Medulla oblongata (tissue), 1 donor: Measurements from ENCODE around the gene ARHGAP10.
"Not testable (repeated sequence)": the region's sequence is repeated elsewhere in the genome, so short reads cannot be mapped to it uniquely, and the experiment has no call there.

ENCODE experiments used
- DNase-seq: peaks from one replicate; pipeline ENCODE4 v3.0.0-alpha.2; 2015; ENCODE audit errors: extremely low spot score

ARHGAP10 gene

DNA sequence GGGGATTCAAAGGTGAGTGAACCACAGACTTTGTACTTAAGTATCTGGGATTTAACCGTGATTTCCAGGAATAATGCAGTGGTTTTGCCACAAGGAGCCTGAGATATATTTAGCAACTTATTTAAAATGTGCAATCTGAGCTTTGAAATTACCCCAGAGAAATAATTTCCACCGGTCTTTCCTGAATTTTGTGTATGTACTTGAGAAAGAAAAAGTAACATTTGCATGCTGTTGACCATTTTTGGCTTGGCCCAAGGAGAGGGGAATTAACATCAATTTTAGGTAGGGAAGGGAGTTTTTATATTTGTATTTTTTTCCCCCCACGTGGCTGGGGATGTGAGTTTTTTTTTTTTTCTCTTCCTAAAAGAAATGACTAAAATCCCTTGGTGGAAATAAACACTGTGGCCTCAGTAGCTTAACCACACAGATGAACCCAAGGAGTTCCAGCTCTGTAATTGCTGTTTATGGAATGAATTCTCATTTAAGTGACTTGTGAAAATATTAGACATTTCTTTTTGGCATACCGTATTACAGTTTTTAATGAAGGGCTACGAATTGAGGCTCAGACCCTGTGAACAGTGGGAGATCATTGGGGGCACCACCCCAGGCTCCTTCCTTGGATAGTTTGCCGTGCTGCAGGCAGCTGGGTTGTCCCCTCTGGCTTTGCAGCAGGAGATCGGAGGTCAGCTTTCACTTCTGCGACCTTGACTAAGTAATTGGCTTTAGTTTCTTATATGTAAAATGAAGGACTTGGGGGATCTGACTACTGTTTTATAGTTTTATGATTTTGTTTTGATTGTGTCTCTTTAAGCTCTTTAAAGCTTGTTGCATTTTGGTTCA is 116.1 kb downstream of the ARHGAP10 start:
- no peak for DNase-seq

GRCh38 chr4:147848634-147849033 is 116.7 kb downstream of the ARHGAP10 start:
- no peak for DNase-seq

- DNase-seq, result no peak
Measured at GRCh38 chr4:147851135-147851534, 119.2 kb downstream of the ARHGAP10 start.

DNA sequence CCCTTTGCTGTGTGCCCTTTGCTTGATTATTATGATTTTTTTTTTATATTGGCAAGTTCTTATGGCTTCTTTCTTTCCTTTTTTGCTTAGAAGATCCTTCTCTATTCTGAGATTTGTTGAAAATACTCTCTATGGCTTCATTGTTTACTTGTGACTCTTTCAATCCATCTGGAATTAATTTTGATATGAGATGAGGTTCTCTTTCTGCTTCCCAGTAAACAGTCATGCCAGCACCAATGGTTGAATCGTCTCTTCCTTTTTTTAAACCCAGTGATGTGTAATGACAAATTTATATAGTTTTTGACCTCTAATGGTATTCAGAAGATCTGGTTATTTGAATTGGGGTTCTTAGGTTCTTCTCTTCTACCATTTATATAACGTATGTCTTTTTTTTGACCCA is 121.8 kb downstream of the ARHGAP10 start:
- no peak for DNase-seq

- DNase-seq, result no peak
Measured at GRCh38 chr4:147854154-147854553, 122.3 kb downstream of the ARHGAP10 start.

DNA sequence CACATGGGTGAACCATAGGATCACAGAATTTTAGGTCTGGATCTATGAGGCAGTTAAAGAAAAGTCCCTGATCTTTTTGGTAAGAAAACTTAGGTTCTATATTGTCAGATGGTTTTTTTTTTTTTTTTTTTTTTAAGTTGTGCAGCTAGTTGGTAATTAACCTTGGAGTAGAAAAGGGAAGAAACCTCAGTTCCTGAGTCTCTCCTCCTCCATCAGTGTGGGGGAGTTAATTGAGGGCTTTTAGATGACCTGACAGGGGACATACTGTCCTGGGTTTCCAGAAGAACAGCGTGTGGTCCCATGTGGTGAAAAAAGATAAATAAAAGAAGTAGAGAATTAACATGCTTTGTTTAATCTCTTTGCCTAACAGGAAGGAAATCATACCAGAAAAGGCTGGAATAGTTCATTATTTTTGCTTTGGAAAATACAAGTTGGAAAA is 123.7 kb downstream of the ARHGAP10 start:
- DNase-seq, result no peak

- peak; percentile 47 for DNase-seq
Measured at GRCh38 chr4:147860960-147861359, 129.1 kb downstream of the ARHGAP10 start.

DNA sequence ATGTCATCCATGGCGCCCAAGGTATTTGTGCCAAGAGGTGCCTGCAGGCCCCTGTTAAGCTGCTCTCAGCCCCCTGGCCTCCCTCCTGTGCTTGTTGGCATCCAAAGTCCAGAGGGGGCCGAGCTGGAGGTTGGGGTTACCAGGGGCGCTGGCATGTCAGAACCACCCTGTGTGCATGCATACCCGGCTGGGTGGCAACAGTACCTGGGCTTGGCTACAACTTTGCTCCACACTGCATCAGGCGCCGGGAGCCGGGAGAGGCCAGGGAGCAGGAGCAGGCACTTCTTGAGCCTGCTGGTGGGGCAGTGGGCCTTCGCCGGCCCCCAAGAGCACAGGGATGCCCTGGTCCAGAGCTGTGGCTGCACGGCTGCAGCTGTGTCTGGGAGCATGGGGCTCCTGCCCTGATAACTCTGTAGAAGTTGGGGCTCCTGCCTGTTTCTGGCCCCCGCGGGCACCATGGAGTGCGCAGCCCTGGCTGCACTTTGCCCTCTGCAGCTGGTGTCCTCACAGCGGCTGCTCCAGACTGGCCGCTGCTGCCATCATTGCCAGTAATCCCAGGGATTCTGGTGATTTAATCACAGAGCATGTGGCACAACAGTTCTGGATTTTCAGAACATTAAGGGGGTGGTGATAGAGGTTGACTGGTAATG is 130.3 kb downstream of the ARHGAP10 start:
- DNase-seq, result no peak

DNA sequence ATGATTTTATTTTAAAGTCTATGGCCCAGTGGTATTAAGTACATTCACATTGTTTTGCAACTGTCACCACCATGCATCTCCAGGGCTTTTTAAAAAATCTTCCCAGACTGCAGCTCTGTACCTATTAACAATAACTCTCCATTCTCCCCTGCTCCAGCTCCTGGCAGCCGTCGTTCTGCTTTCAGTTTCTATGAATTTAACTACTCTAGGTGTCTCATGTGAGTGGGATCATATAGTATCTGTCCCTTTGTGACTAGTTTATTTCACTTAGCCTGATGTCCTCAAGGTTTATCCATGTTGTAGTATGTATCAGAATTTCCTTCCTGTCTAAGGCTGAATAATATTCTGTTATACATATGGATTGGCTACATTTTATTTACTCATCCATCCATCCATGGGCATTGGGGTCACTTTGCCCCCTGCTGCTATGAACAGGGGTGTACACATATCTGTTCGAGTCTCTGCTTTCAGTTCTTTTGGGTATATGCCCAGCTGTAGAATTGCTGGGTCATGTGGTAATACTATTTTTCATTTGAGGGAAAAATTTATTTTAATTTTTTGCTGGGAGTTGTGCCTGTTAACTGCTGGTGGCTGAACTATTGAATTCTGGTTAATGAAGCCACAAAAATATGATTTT is 131.3 kb downstream of the ARHGAP10 start:
- DNase-seq, result no peak

DNA sequence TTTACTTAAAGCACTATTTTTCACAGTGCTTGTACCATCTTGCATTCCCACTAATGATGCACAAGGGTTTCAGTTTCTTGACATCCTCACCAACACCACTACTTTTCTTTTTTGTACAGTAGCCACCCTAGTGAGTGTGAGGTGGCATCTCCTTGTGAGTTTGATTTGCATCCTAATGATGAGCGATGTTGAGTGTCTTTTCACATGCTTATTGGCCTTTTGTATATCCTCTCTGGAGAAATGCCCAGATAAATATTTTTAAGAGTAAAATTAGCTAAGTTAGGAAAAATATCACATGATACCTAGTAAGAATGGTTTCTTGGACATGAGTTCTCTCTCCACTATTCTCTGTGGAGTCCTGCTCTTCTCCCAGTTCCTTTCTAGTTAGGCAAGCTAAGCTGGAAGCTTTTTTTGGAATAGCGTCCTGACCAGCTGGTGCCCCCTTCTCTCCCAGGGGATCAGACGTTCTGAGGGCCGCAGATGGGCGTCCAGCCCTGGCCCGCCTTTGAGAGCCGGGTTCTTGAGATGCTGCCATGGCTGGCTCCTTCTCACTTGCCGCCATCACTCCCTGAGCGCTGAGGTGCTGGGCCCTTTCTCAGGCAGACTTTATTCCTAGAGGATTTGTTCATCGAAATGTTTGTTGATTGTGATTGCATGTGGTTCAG is 132.1 kb downstream of the ARHGAP10 start:
- DNase-seq, result no peak

GRCh38 chr4:147864607-147865006 is 132.7 kb downstream of the ARHGAP10 start:
- no peak for DNase-seq

- DNase-seq, result no peak
Measured at GRCh38 chr4:147865926-147866325, 134.0 kb downstream of the ARHGAP10 start.

DNA sequence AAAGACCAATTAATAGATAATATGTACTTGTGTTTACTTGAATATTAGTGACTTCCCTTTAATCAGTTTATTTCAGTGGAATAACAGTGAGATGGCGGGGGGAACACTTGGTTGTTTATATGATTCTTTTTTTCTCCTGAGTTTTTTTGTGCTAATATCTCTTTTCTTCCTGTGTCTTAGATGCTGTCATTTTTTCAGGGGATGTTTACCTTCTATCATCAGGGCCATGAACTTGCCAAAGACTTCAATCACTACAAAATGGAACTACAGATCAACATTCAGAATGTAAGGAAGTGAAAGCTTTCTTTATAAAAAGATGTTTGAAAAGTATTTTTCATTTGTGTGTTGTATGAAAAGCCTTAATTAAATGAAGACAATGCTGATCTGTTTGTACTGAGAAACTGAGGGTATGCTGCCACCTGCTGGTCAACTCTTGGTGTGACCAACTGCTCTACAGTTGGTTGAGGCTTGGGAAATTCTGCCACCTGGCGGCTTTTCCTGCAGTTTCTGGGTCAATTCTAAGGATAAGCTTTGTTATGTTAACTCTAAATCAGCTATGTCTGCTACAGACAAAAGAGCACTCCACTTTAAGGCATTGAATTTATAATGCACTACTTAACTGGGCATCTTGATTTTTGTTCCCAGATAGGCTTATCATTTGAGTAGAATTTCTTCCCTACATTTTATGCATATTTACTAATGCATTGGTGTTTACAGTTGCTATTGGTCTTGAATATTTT is 134.8 kb downstream of the ARHGAP10 start:
- DNase-seq, result peak; percentile 98

DNA sequence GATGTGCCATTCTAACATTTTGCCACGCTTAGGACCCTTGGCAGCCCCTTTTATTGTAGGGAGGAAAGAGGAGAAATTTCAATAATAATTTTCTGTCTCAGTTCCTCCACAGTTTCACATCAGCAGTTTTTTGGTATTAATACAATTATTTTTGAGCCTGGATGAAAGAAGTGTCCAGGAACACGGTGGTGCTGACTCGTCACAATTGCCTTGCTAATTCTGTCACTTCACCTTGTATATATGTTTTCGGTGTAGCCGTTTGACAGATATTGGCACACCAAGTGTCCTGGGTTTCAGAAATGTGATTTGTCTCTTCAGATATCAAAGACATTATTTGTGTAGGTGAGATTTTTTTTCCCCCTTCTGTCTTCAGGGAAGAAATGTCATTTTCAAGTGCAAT is 142.2 kb downstream of the ARHGAP10 start:
- DNase-seq, result no peak

- DNase-seq, result no peak
Measured at GRCh38 chr4:147877308-147877771, 145.5 kb downstream of the ARHGAP10 start.

GRCh38 chr4:147879676-147880075 is 147.8 kb downstream of the ARHGAP10 start:
- DNase-seq, result no peak

DNA sequence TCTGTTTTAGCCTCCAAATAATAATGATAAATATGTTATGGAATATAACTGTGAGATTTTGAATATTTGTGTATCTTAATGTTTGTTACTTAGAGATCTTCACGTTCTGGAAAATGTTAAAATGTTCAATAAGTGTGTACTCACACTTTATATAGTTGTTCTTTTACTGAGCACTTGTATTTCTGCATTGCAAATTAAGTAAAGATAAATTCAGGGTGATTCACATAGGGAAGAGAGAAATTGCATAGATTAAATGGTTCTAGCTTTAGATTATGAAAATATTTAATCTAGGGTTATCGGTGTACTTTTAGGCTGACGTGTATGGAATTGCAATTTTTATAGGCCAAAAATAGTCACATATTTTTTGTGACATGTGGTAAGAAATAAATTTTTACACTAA is 148.6 kb downstream of the ARHGAP10 start:
- no peak for DNase-seq

- no peak for DNase-seq
Measured at GRCh38 chr4:147884536-147884935, 152.6 kb downstream of the ARHGAP10 start.

DNA sequence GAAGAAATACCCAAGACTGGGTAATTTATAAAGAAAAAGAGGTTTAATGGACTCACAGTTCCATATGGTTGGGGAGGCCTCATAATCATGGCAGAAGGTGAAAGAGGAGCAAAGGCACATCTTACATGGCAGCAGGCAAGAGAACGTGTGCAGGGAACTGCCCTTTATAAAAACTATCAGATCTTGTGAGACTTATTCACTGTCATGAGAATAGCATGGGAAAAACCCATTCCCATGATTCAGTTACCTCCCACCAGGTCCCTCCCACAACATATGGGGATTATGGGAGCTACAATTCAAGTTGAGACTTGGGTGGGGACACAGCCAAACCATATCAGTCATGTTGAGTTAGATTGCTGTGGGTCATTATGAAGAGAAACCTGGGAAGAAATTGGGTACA is 153.3 kb downstream of the ARHGAP10 start:
- DNase-seq, result not testable (repeated sequence)

GRCh38 chr4:147891476-147892115 is 159.7 kb downstream of the ARHGAP10 start:
- no peak for DNase-seq

DNA sequence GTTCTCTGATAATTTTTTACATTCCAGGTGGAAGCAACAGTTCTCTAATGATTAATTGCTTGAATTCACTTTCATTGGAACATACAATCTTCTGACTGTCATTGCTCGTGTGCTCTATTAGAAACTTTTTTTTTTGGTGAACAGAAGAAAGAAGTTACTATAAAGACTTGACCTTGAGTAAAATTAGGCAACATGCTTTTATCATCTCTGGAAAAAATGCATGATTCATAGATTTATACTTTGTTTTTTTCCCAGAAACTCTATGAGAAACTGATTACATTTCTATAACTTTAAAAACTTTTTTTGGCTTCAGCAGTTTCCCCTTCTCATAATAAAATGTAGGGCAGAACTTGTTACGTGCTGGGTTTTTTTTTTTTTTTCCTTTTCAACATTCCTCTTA is 167.6 kb downstream of the ARHGAP10 start:
- no peak for DNase-seq
